GM12878 (cell line): Measurements from ENCODE around the gene MAPK8IP3. TPM values are rescaled to one million over a fixed set of nuclear protein-coding genes. Genes with fewer than 3 reads are reported as not detected.

Experiments
- ATAC-seq: fragments of 200-7000 bp; cut with Tn5 transposase; 3 replicates; pipeline ENCODE4 v1.9.1; 2020; ENCODE audit warnings: mild to moderate bottlenecking, moderate library complexity
- BruUV-seq: library from RNA; stranded (reverse); fragments of 400-500 nt; replicated peaks from 2 replicates; lab custom pipeline; 2021; lab: Mats Ljungman, UMichigan
- CTCF ChIA-PET: fragments of 300-600 bp; sonication (Branson Sonifier 250); formaldehyde crosslinking; extraction: SDS; loops from one replicate; lab custom pipeline; 2021; ENCODE audit warnings: inconsistent platforms; lab: Yijun Ruan, JAX
- POLR2A ChIA-PET: fragments of 350-600 bp; formaldehyde crosslinking; extraction: SDS; loops from one replicate; lab custom pipeline; 2021; ENCODE audit warnings: inconsistent platforms; lab: Charles Lee
- RAD21 ChIA-PET: fragments of 300-600 bp; sonication (Branson Sonifier 250); formaldehyde crosslinking; loops from one replicate; lab custom pipeline; 2023; ENCODE audit warnings: antibody characterized with exemption; ENCODE audit not compliant: unreplicated experiment; lab: Charles Lee
- SMC1A ChIA-PET: fragments of 300-600 bp; sonication (Branson Sonifier 250); formaldehyde crosslinking; loops from one replicate; lab custom pipeline; 2023; ENCODE audit not compliant: unreplicated experiment, uncharacterized antibody; lab: Charles Lee
- DNase-seq: peaks from one replicate; pipeline ENCODE4 v3.0.0-alpha.2; 2011; ENCODE audit warnings: low read depth, low spot score
- FAIRE-seq: peaks from 3 replicates; lab custom pipeline; 2011; peaks lifted over from hg19 to GRCh38; lab: Jason Lieb, UNC
- H2AFZ ChIP-seq: 2 replicates; pipeline ENCODE4 v1.6.0; 2011; ENCODE audit warnings: low read depth, low read length, control low read depth; ENCODE audit not compliant: control insufficient read depth
- H3K27ac ChIP-seq: 2 replicates; pipeline ENCODE4 v1.5.1; 2011; ENCODE audit warnings: control low read depth; ENCODE audit not compliant: control insufficient read depth, insufficient read depth
- H3K27me3 ChIP-seq, 2 experiments: replicated peaks in 1 of 2; 2 replicates each; pipeline versions ENCODE4 v1.6.0 to v1.6.1; 2011; ENCODE audit warnings: low read length in 1 of 2; ENCODE audit not compliant: control insufficient read depth in 2 of 2, insufficient read depth in 2 of 2
- H3K36me3 ChIP-seq, 2 experiments: 2 replicates each; pipeline ENCODE4 v1.5.1; 2011; ENCODE audit warnings: low read length in 1 of 2; ENCODE audit not compliant: control insufficient read depth in 2 of 2, insufficient read depth in 2 of 2
- H3K4me1 ChIP-seq: 2 replicates; pipeline ENCODE4 v1.6.1; 2011; ENCODE audit warnings: mild to moderate bottlenecking, low read length, moderate library complexity, mixed read lengths; ENCODE audit not compliant: control insufficient read depth, insufficient read depth
- H3K4me2 ChIP-seq: 2 replicates; pipeline ENCODE4 v1.6.0; 2011; ENCODE audit warnings: control low read depth; ENCODE audit not compliant: control insufficient read depth, insufficient read depth
- H3K4me3 ChIP-seq: fragments of 200-600 bp; sonication (generic); 2 replicates; pipeline ENCODE4 v1.5.1; 2016
- H3K79me2 ChIP-seq: 2 replicates; pipeline ENCODE4 v1.6.0; 2011; ENCODE audit warnings: low read length; ENCODE audit not compliant: control insufficient read depth, insufficient read depth
- H3K9ac ChIP-seq: 2 replicates; pipeline ENCODE4 v1.8.0; 2011; ENCODE audit warnings: low read length, control low read depth, mixed read lengths; ENCODE audit not compliant: control insufficient read depth, insufficient read depth
- H3K9me3 ChIP-seq: replicated peaks from 3 replicates; pipeline ENCODE4 v1.5.1; 2011; ENCODE audit warnings: mild to moderate bottlenecking, low read length; ENCODE audit not compliant: control insufficient read depth, insufficient read depth
- H4K20me1 ChIP-seq: 2 replicates; pipeline ENCODE4 v1.6.0; 2011; ENCODE audit not compliant: control insufficient read depth, insufficient read depth
- ASH2L ChIP-seq: fragments of 300-600, 200-600 bp; sonication (generic); IDR thresholded peaks from 2 replicates; pipeline ENCODE4 v1.6.1; 2017; ENCODE audit warnings: low read depth, mild to moderate bottlenecking, borderline replicate concordance
- CHD2 ChIP-seq: IDR thresholded peaks from 2 replicates; pipeline ENCODE4 v1.6.1; 2011; ENCODE audit warnings: low read depth, low read length, improper control_type of control experiment, borderline replicate concordance
- NR2C2 ChIP-seq: IDR thresholded peaks from 2 replicates; pipeline ENCODE4 v1.6.1; 2011; ENCODE audit warnings: borderline replicate concordance, low read depth; ENCODE audit not compliant: control insufficient read depth, insufficient read length
- PML ChIP-seq: IDR thresholded peaks from 2 replicates; pipeline ENCODE4 v1.6.1; 2012; ENCODE audit warnings: low read length, inconsistent platforms
- SREBF1 ChIP-seq: IDR thresholded peaks from 2 replicates; pipeline ENCODE4 v1.6.1; 2012; ENCODE audit warnings: mild to moderate bottlenecking, low read length
- ZNF384 ChIP-seq: IDR thresholded peaks from 2 replicates; pipeline ENCODE4 v1.6.1; 2012; ENCODE audit warnings: low read depth, mild to moderate bottlenecking, low read length, improper control_type of control experiment, borderline replicate concordance
- ZZZ3 ChIP-seq: IDR thresholded peaks from 2 replicates; pipeline ENCODE4 v1.6.1; 2011; ENCODE audit warnings: low read depth; ENCODE audit not compliant: control insufficient read depth, insufficient read length
- WGBS: methylation state at CpG from one replicate; pipeline ENCODE4 v1.1.6; 2016; ENCODE audit warnings: low lambda C conversion rate; ENCODE audit not compliant: insufficient replicate concordance, insufficient coverage; ENCODE audit errors: missing lambda C conversion rate; 5-methylcytosine and 5-hydroxymethylcytosine counted together
- in situ Hi-C: fragments of 300-500 bp; cut with MboI; formaldehyde crosslinking; loops from 9 replicates; pipeline ENCODE4 v1.14.3; 2018; ENCODE audit warnings: mixed read lengths
- intact Hi-C: fragments of 100-400 bp; cut with micrococcal nuclease; formaldehyde crosslinking; loops from one replicate; pipeline ENCODE4 v1.14.2; 2022; ENCODE audit not compliant: unreplicated experiment
- polyA plus RNA-seq, 11 experiments: library from polyadenylated mRNA; depleted of rRNA in 4 of 11; unstranded in 6 of 11; stranded (reverse) in 5 of 11; fragments of >200 nt; fragmentation: Nextera tagmentation in 4 of 11; fragmentation: Illumina TruSeq in 1 of 11; extraction: Ambion mirVana in 4 of 11; extraction: Trizol in 1 of 11; gene quantifications; 1 replicate in 1 of 11; 2 replicates in 10 of 11; pipeline versions ENCODE4 v1.2.1 to v1.2.3, GENCODE V29; 2011 to 2016; ENCODE audit warnings: inconsistent platforms in 2 of 11, missing spikeins in 2 of 11, low read depth in 1 of 11
- total RNA-seq, 4 experiments: library from RNA; depleted of rRNA in 3 of 4; stranded (reverse); fragments of >200 nt in 3 of 4; fragmentation: Illumina TruSeq in 1 of 4; extraction: Trizol in 1 of 4; gene quantifications; 2 replicates each; pipeline versions ENCODE4 v1.2.1 to v1.2.3, GENCODE V29; 2013 to 2021
- TF ChIP-seq, protein P1 (sequence below): fragments of 150-350 bp; IDR thresholded peaks from 2 replicates; pipeline ENCODE4 v1.6.1; 2014; ENCODE audit warnings: mild to moderate bottlenecking, low read depth, low read length
- TF ChIP-seq, protein P2 (sequence below): fragments of 150-350 bp; IDR thresholded peaks from 2 replicates; pipeline ENCODE4 v1.6.1; 2016; ENCODE audit warnings: low read depth, low read length
- TF ChIP-seq, protein P3 (sequence below): fragments of 450-650 bp; IDR thresholded peaks from 2 replicates; pipeline ENCODE4 v1.6.1; 2017; ENCODE audit warnings: low read depth, mild to moderate bottlenecking, moderate library complexity
- TF ChIP-seq, protein P4 (sequence below): fragments of 450-650 bp; IDR thresholded peaks from 2 replicates; pipeline ENCODE4 v1.6.1; 2017; ENCODE audit warnings: mild to moderate bottlenecking, moderate library complexity

Gene MAPK8IP3
- total and polyA plus RNA-seq, 10 of the 15 experiments (the other 5 are each of a cell fraction or from before 2014, with no cell fraction given), result 0.06 to 67.9 (median 18.2) TPM

DNA sequence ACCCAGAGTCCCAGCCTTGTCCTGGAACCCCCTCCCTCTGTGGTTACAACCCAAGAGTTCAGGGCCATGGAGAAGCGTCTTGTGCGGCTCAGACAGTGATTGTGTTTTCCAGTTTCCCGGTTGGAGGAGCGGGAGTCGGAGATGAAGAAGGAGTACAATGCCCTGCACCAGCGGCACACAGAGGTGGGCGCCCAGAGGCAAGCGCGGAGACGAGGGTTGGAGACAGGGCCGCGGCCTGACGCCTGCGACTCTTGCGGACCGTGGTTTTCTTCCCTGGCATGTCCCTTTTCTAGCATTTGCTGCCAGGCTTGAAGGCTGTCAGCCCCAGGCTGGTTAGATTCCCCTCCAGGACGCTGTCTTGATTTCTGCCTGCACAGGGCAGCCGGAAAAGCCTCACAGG lies 23.0 kb downstream of the MAPK8IP3 start:
- ChIA-PET RAD21 (no interaction called here), SMC1A (no interaction called here), CTCF (no interaction called here), POLR2A (no interaction called here)
- no peak for FAIRE-seq
- Histone ChIP-seq H3K36me3 (peaks cover 9 to 36% of the 10 kb centered on the region in 2 experiments), H3K4me1 (no peaks in the 10 kb centered on the region), H3K9ac (no peak overlapping the region), H4K20me1 (no peaks in the 10 kb centered on the region; the same call in 1 of the 2 replicates), H3K27me3 (no peaks in the 10 kb centered on the region), H3K9me3 (no peaks in the 10 kb centered on the region; the same call in 2 of the 3 replicates), H3K4me2 (no peak overlapping the region), H3K4me3 (no peak overlapping the region), H3K79me2 (no peaks in the 10 kb centered on the region; the same call in none of the 2 replicates), H3K27ac (no peak overlapping the region), H2AFZ (no peak overlapping the region)
- DNase-seq, result no peak
- no TSS peak for BruUV-seq
- intact Hi-C loops, result no loop called here
- in situ Hi-C loops, result no loop called here
- 97% methylated on average over 18 of the region's 18 CpGs for WGBS
- ATAC-seq, result no peak
- TF ChIP-seq PML, result no peak
- TF ChIP-seq, protein P1, sequence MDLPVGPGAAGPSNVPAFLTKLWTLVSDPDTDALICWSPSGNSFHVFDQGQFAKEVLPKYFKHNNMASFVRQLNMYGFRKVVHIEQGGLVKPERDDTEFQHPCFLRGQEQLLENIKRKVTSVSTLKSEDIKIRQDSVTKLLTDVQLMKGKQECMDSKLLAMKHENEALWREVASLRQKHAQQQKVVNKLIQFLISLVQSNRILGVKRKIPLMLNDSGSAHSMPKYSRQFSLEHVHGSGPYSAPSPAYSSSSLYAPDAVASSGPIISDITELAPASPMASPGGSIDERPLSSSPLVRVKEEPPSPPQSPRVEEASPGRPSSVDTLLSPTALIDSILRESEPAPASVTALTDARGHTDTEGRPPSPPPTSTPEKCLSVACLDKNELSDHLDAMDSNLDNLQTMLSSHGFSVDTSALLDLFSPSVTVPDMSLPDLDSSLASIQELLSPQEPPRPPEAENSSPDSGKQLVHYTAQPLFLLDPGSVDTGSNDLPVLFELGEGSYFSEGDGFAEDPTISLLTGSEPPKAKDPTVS, result no peak
- TF ChIP-seq, protein P2, sequence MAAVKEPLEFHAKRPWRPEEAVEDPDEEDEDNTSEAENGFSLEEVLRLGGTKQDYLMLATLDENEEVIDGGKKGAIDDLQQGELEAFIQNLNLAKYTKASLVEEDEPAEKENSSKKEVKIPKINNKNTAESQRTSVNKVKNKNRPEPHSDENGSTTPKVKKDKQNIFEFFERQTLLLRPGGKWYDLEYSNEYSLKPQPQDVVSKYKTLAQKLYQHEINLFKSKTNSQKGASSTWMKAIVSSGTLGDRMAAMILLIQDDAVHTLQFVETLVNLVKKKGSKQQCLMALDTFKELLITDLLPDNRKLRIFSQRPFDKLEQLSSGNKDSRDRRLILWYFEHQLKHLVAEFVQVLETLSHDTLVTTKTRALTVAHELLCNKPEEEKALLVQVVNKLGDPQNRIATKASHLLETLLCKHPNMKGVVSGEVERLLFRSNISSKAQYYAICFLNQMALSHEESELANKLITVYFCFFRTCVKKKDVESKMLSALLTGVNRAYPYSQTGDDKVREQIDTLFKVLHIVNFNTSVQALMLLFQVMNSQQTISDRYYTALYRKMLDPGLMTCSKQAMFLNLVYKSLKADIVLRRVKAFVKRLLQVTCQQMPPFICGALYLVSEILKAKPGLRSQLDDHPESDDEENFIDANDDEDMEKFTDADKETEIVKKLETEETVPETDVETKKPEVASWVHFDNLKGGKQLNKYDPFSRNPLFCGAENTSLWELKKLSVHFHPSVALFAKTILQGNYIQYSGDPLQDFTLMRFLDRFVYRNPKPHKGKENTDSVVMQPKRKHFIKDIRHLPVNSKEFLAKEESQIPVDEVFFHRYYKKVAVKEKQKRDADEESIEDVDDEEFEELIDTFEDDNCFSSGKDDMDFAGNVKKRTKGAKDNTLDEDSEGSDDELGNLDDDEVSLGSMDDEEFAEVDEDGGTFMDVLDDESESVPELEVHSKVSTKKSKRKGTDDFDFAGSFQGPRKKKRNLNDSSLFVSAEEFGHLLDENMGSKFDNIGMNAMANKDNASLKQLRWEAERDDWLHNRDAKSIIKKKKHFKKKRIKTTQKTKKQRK, result no peak
- TF ChIP-seq SREBF1, result no peak
- no peak for TF ChIP-seq ZNF384
- TF ChIP-seq ASH2L, result no peak
- TF ChIP-seq, protein P3, sequence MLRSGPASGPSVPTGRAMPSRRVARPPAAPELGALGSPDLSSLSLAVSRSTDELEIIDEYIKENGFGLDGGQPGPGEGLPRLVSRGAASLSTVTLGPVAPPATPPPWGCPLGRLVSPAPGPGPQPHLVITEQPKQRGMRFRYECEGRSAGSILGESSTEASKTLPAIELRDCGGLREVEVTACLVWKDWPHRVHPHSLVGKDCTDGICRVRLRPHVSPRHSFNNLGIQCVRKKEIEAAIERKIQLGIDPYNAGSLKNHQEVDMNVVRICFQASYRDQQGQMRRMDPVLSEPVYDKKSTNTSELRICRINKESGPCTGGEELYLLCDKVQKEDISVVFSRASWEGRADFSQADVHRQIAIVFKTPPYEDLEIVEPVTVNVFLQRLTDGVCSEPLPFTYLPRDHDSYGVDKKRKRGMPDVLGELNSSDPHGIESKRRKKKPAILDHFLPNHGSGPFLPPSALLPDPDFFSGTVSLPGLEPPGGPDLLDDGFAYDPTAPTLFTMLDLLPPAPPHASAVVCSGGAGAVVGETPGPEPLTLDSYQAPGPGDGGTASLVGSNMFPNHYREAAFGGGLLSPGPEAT, result no peak
- no peak for TF ChIP-seq CHD2
- TF ChIP-seq, protein P4, sequence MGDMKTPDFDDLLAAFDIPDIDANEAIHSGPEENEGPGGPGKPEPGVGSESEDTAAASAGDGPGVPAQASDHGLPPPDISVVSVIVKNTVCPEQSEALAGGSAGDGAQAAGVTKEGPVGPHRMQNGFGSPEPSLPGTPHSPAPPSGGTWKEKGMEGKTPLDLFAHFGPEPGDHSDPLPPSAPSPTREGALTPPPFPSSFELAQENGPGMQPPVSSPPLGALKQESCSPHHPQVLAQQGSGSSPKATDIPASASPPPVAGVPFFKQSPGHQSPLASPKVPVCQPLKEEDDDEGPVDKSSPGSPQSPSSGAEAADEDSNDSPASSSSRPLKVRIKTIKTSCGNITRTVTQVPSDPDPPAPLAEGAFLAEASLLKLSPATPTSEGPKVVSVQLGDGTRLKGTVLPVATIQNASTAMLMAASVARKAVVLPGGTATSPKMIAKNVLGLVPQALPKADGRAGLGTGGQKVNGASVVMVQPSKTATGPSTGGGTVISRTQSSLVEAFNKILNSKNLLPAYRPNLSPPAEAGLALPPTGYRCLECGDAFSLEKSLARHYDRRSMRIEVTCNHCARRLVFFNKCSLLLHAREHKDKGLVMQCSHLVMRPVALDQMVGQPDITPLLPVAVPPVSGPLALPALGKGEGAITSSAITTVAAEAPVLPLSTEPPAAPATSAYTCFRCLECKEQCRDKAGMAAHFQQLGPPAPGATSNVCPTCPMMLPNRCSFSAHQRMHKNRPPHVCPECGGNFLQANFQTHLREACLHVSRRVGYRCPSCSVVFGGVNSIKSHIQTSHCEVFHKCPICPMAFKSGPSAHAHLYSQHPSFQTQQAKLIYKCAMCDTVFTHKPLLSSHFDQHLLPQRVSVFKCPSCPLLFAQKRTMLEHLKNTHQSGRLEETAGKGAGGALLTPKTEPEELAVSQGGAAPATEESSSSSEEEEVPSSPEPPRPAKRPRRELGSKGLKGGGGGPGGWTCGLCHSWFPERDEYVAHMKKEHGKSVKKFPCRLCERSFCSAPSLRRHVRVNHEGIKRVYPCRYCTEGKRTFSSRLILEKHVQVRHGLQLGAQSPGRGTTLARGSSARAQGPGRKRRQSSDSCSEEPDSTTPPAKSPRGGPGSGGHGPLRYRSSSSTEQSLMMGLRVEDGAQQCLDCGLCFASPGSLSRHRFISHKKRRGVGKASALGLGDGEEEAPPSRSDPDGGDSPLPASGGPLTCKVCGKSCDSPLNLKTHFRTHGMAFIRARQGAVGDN, result no peak
- no peak for TF ChIP-seq ZZZ3
- no peak for TF ChIP-seq NR2C2
